ENCODE data around the gene INTS1.
A peak's percentile ranks its signal among the peaks of the same experiment; 100 is the strongest.
"Not testable (repeated sequence)": the region's sequence is repeated elsewhere in the genome, so short reads cannot be mapped to it uniquely, and the experiment has no call there.

INTS1 gene

DNA sequence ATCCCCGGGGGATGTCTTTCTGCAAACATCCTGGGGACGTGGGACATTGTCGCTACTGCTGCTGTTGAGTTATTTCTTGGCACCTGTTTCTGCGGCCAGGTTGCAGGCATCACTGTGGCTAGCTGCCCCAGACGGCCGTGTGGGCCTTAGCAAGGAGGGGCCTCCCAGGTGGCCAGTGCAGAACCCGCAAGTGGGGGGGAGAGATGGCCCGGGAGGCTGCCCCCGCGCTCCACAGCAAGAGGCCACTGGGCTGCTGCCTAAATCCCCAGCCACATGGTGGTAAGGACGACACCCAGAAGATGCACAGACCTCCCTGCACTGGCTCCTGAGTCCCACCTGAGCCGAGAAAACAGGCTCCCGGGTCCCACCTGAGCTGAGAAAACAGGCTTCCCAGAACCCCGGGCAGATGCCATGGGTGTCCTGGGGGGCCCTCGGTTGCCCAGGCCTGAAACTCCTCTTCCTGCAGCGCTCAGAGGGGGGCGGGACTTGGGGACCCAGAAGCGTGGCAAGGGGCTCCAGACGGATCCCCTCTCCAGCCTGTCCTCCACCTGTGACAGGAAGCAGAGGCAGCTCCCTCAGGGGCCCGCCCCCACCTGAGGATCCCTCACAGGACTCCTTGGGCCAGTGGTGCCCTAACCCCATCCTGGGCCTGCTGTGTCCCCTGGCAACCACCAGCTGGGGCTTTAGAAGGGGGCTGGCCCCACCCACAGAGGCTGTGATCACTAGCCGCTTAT lies 25.4 kb upstream of the INTS1 start:
- no peak for DNase-seq

DNA sequence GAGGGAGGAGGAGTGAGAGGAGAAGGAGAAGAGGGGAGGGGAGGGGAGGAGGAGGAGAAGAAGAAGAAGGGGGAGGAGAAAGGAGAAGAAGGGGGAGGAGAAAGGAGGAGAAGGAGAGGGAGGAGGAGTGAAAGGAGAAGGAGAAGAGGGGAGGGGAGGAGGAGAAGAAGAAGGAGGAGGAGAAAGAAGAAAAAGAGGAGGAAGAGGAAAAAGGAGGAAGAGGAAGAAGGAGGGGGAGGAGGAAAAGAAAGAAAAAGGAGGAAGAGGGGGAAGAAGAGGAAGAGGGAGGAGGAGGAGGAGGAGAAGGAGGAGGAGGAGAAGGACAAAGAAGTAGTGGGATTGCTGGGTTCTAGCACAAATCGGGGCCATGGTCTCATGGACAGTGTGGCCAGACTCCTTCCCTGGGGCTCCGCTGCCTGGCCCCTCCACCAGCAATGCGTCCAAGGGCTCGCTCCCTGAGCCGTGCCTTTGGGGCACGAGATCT lies 22.1 kb upstream of the INTS1 start:
- no peak for DNase-seq

DNA sequence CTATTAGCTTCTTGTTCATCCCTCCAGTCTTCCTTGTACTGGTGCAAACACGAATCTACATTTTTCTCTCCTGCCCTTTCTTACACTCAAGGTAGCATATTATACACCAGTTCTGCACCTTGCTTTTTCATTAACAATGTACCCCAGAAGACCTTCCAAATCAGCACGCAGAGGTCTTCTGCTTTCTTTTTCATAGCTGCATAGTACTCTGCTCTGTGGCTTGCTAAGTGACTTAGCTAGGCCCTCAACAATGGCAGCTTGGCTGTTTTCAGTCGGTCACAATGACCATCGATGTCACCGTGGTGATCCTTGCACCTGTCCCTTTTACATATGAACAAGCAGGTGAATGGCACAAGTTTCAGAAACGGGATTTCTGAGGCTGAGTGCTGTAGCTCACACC lies 21.2 kb upstream of the INTS1 start:
- DNase-seq: no peak

DNA sequence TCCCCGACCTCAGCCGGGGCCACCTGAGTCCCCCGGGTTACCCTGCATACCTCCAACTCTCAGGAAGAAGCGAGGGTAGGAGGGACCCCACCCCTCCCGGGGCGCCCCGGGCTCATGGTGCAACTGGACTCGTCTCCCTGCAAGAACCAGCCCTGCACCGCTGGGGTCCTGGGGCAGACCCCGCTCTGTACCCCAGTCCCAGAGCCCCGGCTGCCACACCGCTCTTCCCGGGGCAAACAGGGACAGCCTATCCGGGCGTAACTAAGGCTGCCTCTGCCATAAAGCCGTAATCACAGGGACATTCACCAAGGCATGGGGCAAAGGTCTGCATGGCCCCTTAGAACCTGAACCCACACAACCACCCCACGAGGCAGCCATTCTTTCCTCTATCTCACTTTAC lies 19.7 kb upstream of the INTS1 start:
- no peak for DNase-seq

DNA sequence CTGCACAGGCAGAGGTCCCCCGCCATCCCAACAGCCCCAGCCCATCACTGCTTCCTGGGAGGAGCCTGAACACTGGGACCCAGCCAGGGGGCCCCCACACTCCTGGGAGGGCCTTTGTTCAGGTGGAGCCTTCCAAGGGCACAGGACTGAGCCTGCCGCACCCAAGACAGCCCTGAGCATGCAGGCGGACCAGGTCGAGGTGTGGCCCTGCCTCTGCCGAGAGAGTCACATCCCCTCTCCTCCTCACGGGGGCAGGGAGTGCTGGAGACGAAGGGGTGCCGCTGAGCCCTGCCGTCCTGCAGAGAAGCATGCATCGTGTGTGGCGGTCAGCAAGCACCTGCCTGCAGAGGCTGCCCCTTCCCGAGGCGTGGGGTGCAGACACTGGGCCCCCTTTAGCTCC lies 19.0 kb upstream of the INTS1 start:
- DNase-seq: no peak

DNA sequence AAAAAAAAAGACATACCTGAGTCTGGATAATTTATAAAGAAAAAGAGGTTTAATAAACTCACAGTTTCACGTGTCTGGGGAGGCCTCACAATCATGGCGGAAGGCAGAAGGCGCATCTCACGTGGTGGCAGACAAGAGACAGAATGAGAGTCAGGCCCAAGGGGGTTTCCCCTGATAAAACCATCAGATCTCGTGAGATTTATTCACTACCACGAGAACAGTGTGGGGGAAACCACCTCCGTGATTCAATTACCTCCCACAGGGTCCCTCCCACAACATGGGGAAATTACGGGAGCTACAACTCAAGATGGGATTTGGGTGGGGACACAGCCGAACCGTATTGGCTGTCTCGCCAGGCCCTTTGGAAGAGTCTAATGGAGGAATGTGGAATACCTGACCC lies 17.3 kb upstream of the INTS1 start:
- DNase-seq: no peak

DNA sequence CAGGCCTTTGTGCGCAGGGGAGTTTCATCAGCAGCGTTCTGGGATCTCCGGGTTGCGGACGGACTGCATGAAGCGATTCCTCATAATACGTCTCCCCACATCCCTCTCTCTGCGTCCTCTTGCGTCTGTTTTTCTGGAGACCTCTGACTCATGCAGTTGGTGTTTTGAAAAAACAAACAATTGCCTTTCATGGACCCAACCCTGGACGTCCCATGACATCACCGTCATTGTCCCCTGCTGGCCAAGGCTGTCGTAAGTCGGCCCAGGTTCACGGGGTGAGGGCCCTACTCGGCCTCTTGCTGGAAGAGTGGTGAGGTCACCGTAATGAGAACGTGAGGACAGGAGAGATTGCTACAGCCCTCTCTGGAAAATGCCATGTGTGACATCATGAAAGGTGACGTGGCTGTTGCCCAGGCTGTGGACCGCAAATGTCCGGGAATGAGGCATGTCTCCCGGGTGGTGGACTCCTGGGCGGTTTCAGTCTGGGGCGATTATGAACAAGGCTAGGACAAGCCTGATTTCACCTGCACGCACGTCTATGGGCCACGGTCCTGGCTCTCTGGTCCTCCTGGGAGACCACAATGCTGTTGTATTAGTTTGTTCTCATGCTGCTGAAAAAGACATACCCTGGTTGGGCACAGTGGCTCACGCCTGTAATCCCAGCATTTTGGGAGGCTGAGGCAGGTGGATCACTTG lies 16.5 kb upstream of the INTS1 start:
- DNase-seq: no peak

DNA sequence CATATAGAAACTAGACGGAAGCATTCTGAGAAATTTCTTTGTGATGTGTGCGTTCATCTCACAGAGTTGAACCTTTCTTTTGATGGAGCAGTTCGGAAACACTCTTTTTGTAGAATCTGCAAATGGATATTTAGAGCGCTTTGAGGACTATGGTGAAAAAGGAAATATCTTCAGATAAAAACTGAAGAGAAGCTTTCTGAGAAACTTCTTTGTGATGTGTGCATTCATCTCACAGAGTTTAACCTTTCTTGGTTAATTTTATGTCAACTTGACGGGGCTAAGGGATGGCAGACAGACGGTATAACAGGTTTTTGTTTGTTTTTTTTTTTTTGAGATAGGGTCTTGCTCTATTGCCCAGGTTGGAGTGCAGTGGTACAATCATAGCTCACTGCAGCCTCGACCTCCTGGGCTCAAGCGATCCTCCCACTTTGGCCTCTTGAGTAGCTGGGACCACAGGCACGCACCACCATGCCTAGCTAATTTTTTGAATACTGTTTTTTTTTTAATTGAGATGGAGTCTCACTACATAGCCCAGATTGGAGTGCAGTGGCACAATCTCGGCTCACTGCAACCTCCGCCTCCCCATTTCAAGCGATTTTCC lies 15.2 kb upstream of the INTS1 start:
- not testable (repeated sequence) for DNase-seq

DNA sequence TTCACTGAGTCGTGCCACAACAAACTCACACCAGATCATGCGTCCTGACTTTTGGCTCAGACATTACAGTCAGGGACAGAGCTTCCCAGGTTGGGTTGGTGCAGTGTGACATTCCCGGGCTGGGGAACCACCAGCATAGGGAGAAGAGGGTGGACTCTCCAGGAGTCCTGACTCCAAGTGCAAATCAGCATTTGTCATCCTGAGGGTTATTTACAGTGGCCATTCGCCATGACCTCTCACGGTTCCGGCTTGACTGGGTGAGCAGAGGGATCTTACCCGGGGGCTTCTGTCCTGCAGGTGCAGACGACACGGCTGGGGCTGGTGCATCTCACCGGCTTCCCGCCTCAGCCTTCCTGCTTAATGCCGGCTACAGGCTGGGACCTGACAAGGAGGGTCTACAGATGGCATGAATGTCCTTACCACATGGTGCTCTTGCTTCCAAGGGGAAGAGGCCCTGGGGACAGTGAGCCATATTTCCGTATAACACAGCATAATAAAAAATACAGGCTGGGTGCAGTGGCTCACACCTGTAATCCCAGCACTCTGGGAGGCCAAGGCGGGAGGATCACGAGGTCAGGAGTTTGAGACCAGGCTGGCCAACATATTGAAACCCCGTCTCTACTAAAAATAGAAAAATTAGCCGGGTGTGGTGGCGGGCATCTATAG lies 12.5 kb upstream of the INTS1 start:
- DNase-seq: no peak

DNA sequence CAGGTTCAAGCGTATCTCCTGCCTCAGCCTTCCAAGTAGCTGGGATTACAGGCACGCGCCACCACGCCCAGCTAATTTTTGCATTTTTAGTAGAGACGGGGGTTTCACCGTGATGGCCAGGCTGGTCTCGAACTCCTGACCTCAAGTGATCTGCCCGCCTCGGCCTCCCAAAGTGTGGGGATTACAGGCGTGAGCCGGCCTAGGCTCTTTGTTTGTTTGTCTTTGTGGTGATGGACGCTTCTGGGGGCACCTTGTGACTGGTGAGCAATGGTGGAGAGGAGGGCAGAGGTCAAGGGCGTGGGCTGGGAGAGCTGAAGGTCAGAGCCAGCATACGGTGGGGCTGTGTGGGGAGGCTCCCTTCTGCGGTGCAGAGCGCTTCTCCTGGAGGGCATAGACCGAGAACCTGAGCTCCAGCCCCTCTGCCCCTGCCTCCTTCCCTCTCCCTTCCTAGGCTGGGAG lies 11.3 kb upstream of the INTS1 start:
- not testable (repeated sequence) for DNase-seq

DNA sequence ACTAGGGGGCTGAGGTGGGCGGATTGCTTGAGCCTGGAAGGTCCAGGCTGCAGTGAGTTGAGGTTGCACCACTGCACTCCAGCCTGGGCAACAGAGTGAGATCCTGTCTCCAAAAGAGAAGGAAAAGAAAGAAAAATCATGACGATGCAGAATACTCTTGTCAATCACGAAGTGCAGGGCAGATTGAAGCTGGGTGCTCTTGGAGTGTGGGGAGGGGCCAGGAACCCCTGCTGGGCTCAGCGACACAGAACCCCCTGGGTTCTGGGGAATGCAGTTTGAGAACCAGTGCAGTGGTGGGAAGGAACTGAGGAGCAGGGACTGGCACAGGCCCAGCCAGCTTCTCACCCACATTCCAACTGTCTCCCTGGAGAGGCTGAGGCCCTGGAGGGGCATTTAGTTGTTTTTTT lies 10.8 kb upstream of the INTS1 start:
- no peak for DNase-seq

DNA sequence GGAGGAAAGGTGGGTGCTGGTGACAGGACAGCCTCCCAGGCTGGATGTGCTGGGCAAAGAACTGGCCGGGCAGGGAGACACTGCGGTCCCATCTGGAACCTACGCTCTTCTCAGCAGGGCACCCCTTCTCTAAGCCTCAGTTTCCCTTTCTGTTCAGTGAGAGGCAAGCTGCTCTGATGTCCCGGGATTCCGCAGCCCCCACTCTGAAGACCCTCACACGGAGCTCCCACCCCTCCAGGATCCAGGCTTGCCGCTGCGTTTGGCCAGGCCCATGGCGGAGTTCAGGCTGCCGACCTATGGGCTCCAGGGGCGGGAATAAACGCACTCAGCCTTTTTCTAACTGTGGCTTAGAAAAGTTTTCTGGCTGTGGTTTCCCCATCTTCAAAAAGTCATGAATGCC lies 10.2 kb upstream of the INTS1 start:
- no peak for DNase-seq

DNA sequence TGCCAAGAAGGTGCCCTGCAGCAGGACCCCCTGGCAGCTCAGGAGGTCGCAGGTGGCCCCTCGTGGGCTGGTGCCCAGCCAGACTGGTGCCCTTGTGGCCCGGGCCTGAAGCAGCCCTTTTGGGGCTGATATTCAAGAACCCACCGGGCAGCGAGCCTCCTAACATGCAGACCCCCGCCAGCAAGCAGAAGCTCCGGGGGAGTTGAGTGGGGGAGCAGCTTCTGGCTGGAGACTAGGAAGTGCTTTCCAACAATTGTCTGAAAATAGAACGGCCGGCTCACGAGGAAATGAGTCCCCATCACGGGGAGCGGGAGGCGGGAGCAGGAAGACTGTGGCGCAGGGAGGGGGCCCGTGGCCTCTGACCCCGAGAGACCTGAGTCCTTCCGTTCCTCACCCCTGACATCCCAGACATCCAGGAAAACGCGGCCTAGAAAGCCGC lies 9.5 kb upstream of the INTS1 start:
- no peak for DNase-seq

DNA sequence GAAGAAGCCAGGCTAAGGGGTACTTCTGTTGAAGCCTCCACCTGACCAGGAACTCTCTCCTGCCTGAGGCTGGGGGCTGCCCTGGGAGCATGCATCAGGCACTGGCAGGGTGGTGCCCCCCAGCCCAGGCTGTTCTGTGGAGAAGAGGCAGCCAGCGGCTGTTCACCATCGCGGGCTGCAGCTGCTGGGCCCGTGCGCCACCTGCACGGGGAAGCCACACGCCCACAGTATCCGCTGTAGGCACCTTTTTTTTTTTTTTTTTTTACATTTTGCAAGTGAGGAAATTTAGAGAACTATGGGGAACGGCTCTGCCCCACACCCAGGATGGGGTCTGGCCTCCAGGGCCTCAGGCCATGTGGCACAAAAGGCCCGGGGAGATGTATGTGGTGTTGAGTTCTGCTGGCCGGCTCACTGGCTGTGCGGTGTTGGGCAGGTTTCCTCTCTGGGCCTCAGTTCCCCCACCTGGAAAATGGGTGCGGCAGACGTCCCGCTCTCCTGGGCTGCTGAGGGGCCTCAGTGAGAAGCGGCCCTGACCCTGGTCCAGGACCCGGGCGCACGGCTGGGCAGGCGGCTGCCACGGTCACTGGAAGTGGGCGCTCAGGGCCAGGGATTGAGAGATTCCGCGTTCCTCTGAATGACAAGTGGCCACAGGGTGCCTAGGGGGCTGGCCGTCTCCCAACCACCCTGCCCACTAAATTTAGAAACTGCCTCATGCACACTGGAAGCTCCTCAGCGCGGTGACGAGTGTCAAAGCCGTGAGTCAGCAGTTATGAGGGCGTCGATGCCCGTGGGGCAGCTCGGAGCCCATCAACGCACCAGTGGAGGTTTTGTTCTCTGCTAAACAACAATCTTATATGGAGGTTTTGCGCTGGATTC lies 8.8 kb upstream of the INTS1 start:
- peak; percentile 13 for DNase-seq

DNA sequence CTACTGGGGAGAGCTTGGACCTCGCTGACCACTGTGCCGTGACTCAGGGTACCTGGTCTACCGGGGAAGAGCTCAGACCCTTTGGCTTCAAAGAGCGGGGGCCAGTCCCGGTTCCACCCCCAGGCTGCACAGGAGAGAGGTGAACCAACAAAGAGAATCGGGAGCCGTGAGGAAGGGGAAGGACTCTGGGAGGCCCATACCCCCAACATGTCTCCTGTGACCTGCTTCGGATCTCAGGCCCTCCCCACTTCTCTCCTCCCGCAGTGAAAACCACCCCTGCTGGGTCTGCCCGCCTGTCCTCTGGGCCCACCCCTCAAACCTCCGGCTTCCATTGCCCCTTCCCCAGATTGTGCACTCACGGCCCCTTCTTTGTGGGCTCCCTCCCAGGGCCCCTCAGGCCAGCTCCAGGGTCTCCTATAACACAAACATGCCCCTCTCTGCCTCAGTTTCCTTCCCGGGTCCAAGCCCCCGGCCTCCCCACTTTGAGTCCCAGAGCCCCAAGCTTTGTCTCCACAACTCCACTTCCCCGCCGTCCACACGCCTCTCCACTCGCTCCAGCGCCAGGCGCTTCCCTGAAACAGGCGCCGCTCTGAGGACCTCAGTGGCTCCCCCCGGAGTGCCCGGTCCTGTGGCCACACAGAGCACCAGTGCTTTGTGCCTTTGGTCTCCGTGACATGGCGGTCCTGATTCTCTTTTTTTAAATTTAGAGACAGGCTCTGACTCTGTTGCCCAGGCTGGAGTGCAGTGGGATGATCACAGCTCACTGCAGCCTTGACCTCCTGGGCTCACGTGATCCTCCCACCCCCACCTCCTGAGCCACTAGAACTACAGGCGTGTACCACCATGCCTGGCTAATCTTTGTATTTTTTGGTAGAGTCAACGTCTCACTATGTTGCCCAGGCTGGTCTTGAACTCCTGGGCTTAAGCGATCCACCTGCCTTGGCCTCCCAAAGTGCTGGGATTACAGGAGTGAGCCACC lies 7.5 kb upstream of the INTS1 start:
- DNase-seq: no peak

DNA sequence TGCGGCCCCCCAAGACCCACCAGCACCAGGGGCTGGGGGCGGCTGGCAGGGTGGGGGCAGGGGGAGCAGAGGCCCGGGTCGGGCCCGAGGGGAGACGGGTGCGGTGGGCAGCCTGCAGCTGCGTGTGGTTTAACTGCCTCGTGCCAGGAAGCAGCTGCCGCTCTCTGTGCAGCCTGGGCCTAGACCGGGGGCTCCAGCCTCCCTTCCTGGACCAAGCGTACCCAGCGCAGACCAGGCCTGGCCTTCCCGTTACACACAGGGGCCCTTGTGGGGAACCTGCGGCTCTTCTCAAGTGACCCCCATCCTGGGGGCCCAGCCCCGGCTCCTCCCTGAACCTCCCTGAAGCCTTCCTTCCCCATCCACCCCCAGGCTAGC lies 6.6 kb upstream of the INTS1 start:
- no peak for DNase-seq

DNA sequence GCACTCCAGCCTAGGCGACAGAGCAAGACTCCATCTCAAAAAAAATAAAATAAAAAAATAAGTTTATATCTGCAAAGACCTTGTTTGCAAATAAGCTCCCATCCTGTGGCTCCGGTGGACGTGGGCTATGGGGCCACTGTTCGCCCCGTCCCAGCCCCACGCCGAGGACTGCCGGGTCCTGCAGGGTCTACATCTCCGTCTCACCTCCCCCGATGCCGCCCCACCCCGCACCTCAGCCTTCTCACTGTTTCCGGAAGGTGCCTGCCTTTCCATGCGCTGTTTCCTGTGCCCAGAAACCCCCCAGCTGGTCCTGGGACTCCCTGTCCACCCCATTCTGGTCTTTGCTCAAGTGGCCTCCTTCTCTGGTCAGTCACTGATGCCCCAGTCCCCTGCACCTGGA lies 5.0 kb upstream of the INTS1 start:
- DNase-seq: no peak

DNA sequence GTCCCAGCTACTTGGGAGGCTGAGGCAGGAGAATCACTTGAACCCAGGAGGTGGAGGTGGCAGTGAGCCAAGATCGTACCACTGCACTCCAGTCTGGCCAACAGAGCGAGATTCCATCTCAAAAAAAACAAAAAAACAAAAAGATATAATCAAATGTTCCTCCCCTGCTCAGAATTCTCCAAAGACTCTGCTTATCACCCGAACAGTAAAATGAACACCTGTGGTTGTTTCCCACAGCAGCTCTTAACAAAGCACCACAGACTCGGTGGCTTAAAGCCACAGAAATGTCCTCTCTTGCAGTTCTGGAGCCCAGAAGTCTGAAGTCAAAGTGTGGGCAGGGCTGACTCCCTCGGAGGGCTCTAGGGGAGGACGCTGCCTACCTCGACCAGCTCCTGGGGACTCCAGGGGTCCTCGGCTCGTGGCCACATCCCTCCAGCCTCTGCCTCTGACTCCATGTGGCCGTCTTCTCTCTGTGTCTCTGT lies 4.1 kb upstream of the INTS1 start:
- DNase-seq: no peak

DNA sequence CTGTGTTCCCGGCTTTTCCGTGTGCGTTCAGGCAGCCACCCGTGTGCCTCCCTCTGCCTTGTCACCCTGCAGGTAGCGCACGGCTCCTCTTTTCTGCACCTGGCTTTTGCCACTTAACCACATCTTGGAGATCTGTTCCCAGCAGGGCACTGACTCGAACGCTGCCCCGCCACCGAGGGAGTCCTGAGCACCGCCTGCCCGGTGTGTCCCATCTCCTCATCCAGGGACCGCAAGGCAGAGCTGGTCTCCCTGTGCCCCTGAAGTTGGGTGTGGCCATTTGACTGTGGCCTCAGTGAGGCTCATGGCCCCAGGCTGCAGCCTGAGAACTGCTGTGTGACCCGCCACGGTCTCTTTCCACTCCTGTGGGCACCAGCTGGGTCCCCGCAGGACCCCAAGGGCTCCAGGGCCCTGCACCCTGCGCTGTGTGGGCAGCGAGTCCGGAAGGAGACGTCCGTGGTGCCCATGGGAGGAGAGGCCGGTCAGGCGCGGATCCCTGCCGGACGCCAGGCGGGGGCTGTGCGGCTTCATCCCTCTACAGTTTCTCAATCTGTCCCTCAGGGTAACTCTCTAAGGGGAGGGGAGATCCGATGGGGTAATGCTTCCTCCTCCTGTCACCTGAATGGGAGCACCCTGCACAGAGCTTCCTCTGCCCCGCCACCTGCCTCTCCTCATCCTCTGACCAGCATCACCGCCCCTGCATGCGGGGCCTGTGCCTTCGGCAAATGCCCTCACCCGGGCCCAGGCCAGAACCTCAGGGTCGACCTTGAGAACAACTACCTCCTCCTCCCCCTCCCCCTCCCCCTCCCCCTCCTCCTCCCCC lies 1.8 kb upstream of the INTS1 start:
- DNase-seq: no peak

DNA sequence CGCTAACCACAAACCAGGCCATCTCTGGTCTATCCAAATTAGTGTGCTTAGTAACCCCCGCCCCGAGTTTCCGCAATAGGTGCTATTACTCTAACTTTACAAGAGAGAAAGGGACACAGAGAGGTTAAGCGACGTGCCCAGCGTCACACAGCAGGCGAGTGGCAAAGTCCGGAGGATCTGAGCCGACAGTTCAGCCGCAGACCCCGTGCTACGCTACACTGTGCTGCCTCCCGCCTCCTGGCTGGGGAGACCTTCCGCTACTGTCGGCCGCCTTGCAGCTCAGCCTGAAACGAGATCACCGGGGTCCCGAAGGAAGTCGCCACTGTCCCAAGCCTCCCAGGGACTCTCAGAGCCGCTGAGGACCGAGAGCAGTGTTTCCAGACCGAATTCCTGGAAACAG lies 799 bp downstream of the INTS1 start:
- DNase-seq: no peak
